Nasal cavity respiratory epithelium epithelial cell of viscerocranial mucosa (primary cell): Measurements from ENCODE around the gene GLT6D1. TPM values are rescaled to one million over a fixed set of nuclear protein-coding genes. Genes with fewer than 3 reads are reported as not detected.

Source experiments
- total RNA-seq: library from RNA; depleted of rRNA; stranded (reverse); fragments of >200 nt; gene quantifications from 2 replicates; pipeline ENCODE4 v1.2.3, GENCODE V29; 2014

GLT6D1 gene, protein sequence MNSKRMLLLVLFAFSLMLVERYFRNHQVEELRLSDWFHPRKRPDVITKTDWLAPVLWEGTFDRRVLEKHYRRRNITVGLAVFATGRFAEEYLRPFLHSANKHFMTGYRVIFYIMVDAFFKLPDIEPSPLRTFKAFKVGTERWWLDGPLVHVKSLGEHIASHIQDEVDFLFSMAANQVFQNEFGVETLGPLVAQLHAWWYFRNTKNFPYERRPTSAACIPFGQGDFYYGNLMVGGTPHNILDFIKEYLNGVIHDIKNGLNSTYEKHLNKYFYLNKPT
- not detected in 2 replicates for total RNA-seq

GRCh38 chr9:135639196-135639595 is at the start of gene GLT6D1:
Gene GLT6D1, minus strand, starts transcription at chr9:135639540. Its CDS starts 353 bp downstream, at chr9:135639187.

DNA sequence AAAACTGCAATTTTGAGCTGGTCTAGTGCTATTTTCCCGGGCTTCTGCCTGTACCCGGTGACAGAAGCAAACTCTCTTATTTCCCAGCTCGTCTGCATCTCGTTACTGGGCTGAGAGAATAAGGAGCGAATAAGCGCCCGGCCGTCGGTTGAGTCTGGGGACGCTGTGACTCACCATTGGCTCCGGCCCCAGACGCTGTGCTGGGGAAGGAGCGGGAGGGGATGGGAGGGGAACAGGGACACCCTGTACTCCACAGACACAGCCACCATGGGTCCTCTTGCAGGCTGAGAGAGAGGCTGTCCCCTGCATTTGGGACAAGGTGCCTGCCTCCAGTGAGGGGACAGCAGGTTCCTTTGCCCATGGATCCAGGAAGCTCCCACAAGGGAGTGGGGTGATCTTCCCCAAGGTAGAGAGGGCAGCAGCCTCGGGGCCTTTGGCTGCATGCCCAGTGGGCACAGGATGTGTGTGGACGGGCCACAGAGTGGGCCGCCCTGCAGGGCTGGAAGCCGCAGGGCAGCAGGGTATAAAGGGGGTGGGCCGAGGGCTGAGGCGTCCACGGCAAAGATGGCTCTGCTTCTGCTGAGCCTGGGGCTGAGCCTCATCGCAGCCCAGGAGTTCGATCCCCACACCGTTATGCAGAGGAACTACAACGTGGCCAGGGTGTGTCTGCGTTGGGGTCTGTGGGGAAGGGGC is 23.6 kb upstream of the GLT6D1 start, which contains the start of gene LCN9:
Gene LCN9 (plus strand): TSS at position 552 of the 693 bp plus-strand sequence. CDS start 13 bp downstream, at position 565.

Other genes with a start within 250 kb of the GLT6D1 start
- gene PPP1R26, start 159.8 kb downstream of the GLT6D1 start, total RNA-seq: 26.7 and 30.4 TPM in 2 replicates
- gene MRPS2, start 138.9 kb downstream of the GLT6D1 start, total RNA-seq: 18.8 and 21.8 TPM in 2 replicates
- not detected in 2 replicates for gene LCN1, start 118.1 kb downstream of the GLT6D1 start, total RNA-seq
- not detected in 2 replicates for gene OBP2A, start 93.4 kb downstream of the GLT6D1 start, total RNA-seq
- gene PAEP, start 77.8 kb downstream of the GLT6D1 start, total RNA-seq: not detected in 2 replicates
- not detected in 2 replicates for gene LCN9, start 23.8 kb upstream of the GLT6D1 start, total RNA-seq
- gene SOHLH1, start 59.9 kb upstream of the GLT6D1 start, total RNA-seq: not detected in 2 replicates
- gene KCNT1, start 62.6 kb upstream of the GLT6D1 start, total RNA-seq: not detected in 2 replicates